Gastrocnemius medialis (tissue), 4 donors: ENCODE data around the gene ABTB2. TPM values are rescaled to one million over a fixed set of nuclear protein-coding genes. Genes with fewer than 3 reads are reported as not detected.

Experiments used
- ATAC-seq, 2 donors: fragments of 150-250 bp; one replicate each; pipeline ENCODE4 v1.9.1; 2016
- DNase-seq, 2 donors: peaks; one replicate each; pipeline ENCODE4 v3.0.0-alpha.2; 2019
- H3K27ac ChIP-seq, 4 donors: fragments of 200-600 bp; sonication (generic); 1 replicate in 1 of 4; 2 replicates in 3 of 4; pipeline ENCODE4 v1.5.1; 2016 to 2018; ENCODE audit warnings: mild to moderate bottlenecking in 2 of 4, moderate library complexity in 1 of 4
- H3K27me3 ChIP-seq, 3 donors: fragments of 200-600 bp; sonication (generic) in 2 of 3; 1 replicate in 1 of 3; 2 replicates in 2 of 3; pipeline versions ENCODE4 v1.5.1 to v1.6.0; 2016 to 2019; ENCODE audit warnings: mild to moderate bottlenecking in 1 of 3, moderate library complexity in 1 of 3
- H3K36me3 ChIP-seq, 2 donors: fragments of 200-600 bp; sonication (generic) in 1 of 2; one replicate each; pipeline ENCODE4 v1.5.1; 2017 to 2018
- H3K4me1 ChIP-seq, 2 donors: fragments of 200-600 bp; sonication (generic) in 1 of 2; one replicate each; pipeline ENCODE4 v1.5.1; 2016 to 2017; ENCODE audit warnings: mild to moderate bottlenecking in 2 of 2
- H3K4me3 ChIP-seq, 4 donors: fragments of 200-600 bp; sonication (generic) in 3 of 4; 1 replicate in 1 of 4; 2 replicates in 3 of 4; pipeline ENCODE4 v1.5.1; 2016 to 2019; ENCODE audit warnings: mild to moderate bottlenecking in 2 of 4
- H3K9me3 ChIP-seq, 3 donors: fragments of 200-600 bp; sonication (generic) in 2 of 3; 1 replicate in 1 of 3; 2 replicates in 2 of 3; pipeline ENCODE4 v1.5.1; 2016 to 2019
- CTCF ChIP-seq, 5 experiments: fragments of 450-650 bp in 3 of 5; fragments of 200-600 bp in 2 of 5; sonication (generic) in 2 of 5; IDR thresholded peaks in 4 of 5; conservative IDR thresholded peaks in 1 of 5; 1 replicate in 4 of 5; 2 replicates in 1 of 5; pipeline ENCODE4 v1.5.1; 2016 to 2019; ENCODE audit warnings: antibody characterized with exemption in 5 of 5, mild to moderate bottlenecking in 3 of 5, moderate library complexity in 3 of 5
- POLR2A ChIP-seq, 2 donors: fragments of 450-650 bp; IDR thresholded peaks; one replicate each; pipeline ENCODE4 v1.6.1; 2017; ENCODE audit warnings: antibody characterized with exemption in 2 of 2, mild to moderate bottlenecking in 2 of 2, moderate library complexity in 2 of 2
- in situ Hi-C, 4 donors: fragments of 200-750 bp; cut with MboI; loops; one replicate each; pipeline versions ENCODE4 v1.15.0 to v1.8.0; 2017; ENCODE audit warnings: low sequenced_read_pairs in 4 of 4
- intact Hi-C: fragments of 100-400 bp; cut with DNase I; formaldehyde crosslinking; loops from one replicate; pipeline ENCODE4 v1.15.1; 2023; ENCODE audit warnings: low total_unique reads
- total RNA-seq, 4 donors: library from RNA; depleted of rRNA; stranded (reverse); fragments of >200 nt; gene quantifications; one replicate each; pipeline versions ENCODE4 v1.1.0 to v1.2.3, GENCODE V29; 2016

ABTB2 gene
- total RNA-seq, 4 donors from 2014 or later, result 8.8 to 30.7 (median 12.2) TPM

GRCh38 chr11:34126959-34127848 lies 230.6 kb downstream of the ABTB2 start:
- H3K36me3 ChIP-seq, result peaks cover 7 to 86% of the 10 kb centered on the region in 2 donors

GRCh38 chr11:34124885-34125668 lies 232.7 kb downstream of the ABTB2 start:
- no peak overlapping the region for H3K4me3 ChIP-seq
- TF ChIP-seq CTCF (IDR thresholded peaks at IDR 0.05 in 4 of 5, conservative IDR thresholded peaks at IDR 0.05 in 1 of 5) (no peak), POLR2A (IDR thresholded peaks at IDR 0.05) (no peak)
- H3K27ac ChIP-seq, result no peak overlapping the region
- no peaks in the 10 kb centered on the region for H3K27me3 ChIP-seq
- intact Hi-C loops (no loop called here), in situ Hi-C loops (loop anchor here in 1 of 4 donors (25.0 kb wide), 1 partner anchor 138 kb away; no protein-coding TSS in a partner anchor)
- H3K36me3 ChIP-seq, result peaks cover 7 to 82% of the 10 kb centered on the region in 2 donors
- DNase-seq (no peak), ATAC-seq (no peak)
- H3K9me3 ChIP-seq, result no peaks in the 10 kb centered on the region
- H3K4me1 ChIP-seq, result no peaks in the 10 kb centered on the region

More at GRCh38 chr11:34126959-34127848, 230.6 kb downstream of the ABTB2 start:
- Histone ChIP-seq H3K4me1 (no peaks in the 10 kb centered on the region), H3K4me3 (no peak overlapping the region), H3K9me3 (no peaks in the 10 kb centered on the region), H3K27ac (no peak overlapping the region), H3K27me3 (no peaks in the 10 kb centered on the region)
- in situ Hi-C loops (no loop called here), intact Hi-C loops (no loop called here)
- no peak for ATAC-seq
- no peak for TF ChIP-seq CTCF (IDR thresholded peaks at IDR 0.05 in 4 of 5, conservative IDR thresholded peaks at IDR 0.05 in 1 of 5)
- TF ChIP-seq POLR2A (IDR thresholded peaks at IDR 0.05), result no peak
- no peak for DNase-seq

- no peak overlapping the region for H3K4me3 ChIP-seq
- in situ Hi-C loops (loop anchor here in 1 of 4 donors (25.0 kb wide), 1 partner anchor 133 kb away; no protein-coding TSS in a partner anchor), intact Hi-C loops (no loop called here)
- H3K27ac ChIP-seq, result no peak overlapping the region
- H3K27me3 ChIP-seq, result no peaks in the 10 kb centered on the region
- TF ChIP-seq POLR2A (IDR thresholded peaks at IDR 0.05), result no peak
- TF ChIP-seq CTCF (IDR thresholded peaks at IDR 0.05 in 4 of 5, conservative IDR thresholded peaks at IDR 0.05 in 1 of 5), result no peak
- DNase-seq (no peak), ATAC-seq (no peak)
- no peaks in the 10 kb centered on the region for H3K9me3 ChIP-seq
- H3K4me1 ChIP-seq, result no peaks in the 10 kb centered on the region
- H3K36me3 ChIP-seq, result peaks cover 7 to 93% of the 10 kb centered on the region in 2 donors
These were observed 237.2 kb downstream of the ABTB2 start for GRCh38 chr11:34120651-34121050.

GRCh38 chr11:34114471-34114870 lies 243.3 kb downstream of the ABTB2 start:
- Histone ChIP-seq H3K4me3 (no peak overlapping the region), H3K27me3 (no peaks in the 10 kb centered on the region), H3K36me3 (peaks cover 0 to 100% of the 10 kb centered on the region in 2 donors), H3K4me1 (peaks cover 0 to 15% of the 10 kb centered on the region in 2 donors), H3K27ac (peak overlapping the region in 1 of 4 donors; percentile 62), H3K9me3 (no peaks in the 10 kb centered on the region)
- intact Hi-C loops (no loop called here), in situ Hi-C loops (loop anchor here in 1 of 4 donors (25.0 kb wide), 1 partner anchor 127 kb away; no protein-coding TSS in a partner anchor)
- DNase-seq (peak; percentile 19 to 32), ATAC-seq (peak; percentile 74 to 82)
- TF ChIP-seq POLR2A (IDR thresholded peaks at IDR 0.05), result no peak
- TF ChIP-seq CTCF (IDR thresholded peaks at IDR 0.05 in 4 of 5, conservative IDR thresholded peaks at IDR 0.05 in 1 of 5), result no peak
